ENCODE results near the gene CPNE1. TPM values are rescaled to one million over a fixed set of nuclear protein-coding genes. Genes with fewer than 3 reads are reported as not detected.
A peak's percentile ranks its signal among the peaks of the same experiment; 100 is the strongest.
"Not testable (repeated sequence)": the region's sequence is repeated elsewhere in the genome, so short reads cannot be mapped to it uniquely, and the experiment has no call there.

CPNE1 gene
- total RNA-seq, 2 donors from 2014 or later, result 39.2 to 60.4 TPM

DNA sequence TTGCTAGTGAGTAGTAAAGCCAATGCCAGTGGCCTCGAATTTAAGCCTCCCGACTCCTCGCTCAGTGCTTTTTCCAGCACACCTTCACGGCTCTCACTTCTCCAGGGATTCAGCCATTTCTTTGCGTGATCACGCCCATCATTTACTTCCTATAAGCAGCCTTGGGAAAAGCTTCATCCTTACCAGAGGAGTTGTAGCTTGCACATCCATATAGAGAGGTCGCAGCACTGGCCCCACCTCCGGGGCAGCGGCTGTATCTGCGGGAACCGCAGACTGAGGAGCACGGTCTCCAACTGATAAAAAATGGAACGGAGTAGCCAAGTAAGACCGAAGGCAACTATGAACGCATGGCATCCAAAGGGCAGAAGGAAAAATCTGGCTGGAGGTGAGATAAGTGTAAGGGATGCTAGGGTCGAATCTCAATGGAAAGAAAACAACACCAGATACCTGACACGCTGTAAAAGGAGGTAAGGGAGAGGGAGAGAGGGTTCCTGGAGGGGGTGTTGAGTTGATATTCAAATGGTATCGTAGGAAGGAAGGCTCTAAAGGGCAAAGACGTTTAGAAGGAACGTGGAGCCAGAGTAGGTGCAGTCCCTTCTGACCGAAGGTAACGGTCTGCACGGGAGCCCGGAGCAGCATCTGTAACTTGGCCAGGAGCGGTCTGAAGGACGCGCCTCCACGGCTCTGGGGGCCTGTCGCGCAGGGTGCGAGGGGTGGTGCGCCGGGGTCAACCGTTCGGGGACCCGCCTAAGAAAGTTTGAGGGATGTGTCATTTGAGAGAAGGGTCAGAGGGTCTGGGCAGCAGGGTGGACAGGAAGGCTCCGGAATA, 33.8 kb upstream of the CPNE1 start:
- TF ChIP-seq, protein P1, sequence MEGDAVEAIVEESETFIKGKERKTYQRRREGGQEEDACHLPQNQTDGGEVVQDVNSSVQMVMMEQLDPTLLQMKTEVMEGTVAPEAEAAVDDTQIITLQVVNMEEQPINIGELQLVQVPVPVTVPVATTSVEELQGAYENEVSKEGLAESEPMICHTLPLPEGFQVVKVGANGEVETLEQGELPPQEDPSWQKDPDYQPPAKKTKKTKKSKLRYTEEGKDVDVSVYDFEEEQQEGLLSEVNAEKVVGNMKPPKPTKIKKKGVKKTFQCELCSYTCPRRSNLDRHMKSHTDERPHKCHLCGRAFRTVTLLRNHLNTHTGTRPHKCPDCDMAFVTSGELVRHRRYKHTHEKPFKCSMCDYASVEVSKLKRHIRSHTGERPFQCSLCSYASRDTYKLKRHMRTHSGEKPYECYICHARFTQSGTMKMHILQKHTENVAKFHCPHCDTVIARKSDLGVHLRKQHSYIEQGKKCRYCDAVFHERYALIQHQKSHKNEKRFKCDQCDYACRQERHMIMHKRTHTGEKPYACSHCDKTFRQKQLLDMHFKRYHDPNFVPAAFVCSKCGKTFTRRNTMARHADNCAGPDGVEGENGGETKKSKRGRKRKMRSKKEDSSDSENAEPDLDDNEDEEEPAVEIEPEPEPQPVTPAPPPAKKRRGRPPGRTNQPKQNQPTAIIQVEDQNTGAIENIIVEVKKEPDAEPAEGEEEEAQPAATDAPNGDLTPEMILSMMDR (IDR thresholded peaks at IDR 0.05), result no peak
- Histone ChIP-seq H3K9me3 (no peaks in the 10 kb centered on the region), H3K36me3 (peaks cover 46% of the 10 kb centered on the region), H3K27me3 (no peaks in the 10 kb centered on the region), H3K4me3 (peak overlapping the region; percentile 84 to 90), H3K4me1 (peaks cover 0 to 26% of the 10 kb centered on the region in 2 donors), H3K27ac (peak overlapping the region; percentile 91 to 95)
- DNase-seq (ENCODE audit: low spot score), result peak; percentile 55

- Histone ChIP-seq H3K9me3 (no peaks in the 10 kb centered on the region), H3K27ac (peak overlapping the region in 1 of 2 donors; percentile 95), H3K4me3 (peak overlapping the region in 1 of 2 donors; percentile 90), H3K4me1 (peaks cover 0 to 26% of the 10 kb centered on the region in 2 donors), H3K27me3 (no peaks in the 10 kb centered on the region), H3K36me3 (peaks cover 42% of the 10 kb centered on the region)
- no peak for DNase-seq (ENCODE audit: low spot score)
- TF ChIP-seq, protein P1 (IDR thresholded peaks at IDR 0.05), result no peak
Measured at GRCh38 chr20:35697696-35698297, 33.1 kb upstream of the CPNE1 start.

- no peak overlapping the region for H3K27ac ChIP-seq
- peaks cover 37% of the 10 kb centered on the region for H3K36me3 ChIP-seq
- DNase-seq (ENCODE audit: low spot score), result no peak
- TF ChIP-seq, protein P1 (IDR thresholded peaks at IDR 0.05), result no peak
- peaks cover 0 to 26% of the 10 kb centered on the region in 2 donors for H3K4me1 ChIP-seq
- no peaks in the 10 kb centered on the region for H3K9me3 ChIP-seq
- H3K27me3 ChIP-seq, result no peaks in the 10 kb centered on the region
- no peak overlapping the region for H3K4me3 ChIP-seq
Measured at GRCh38 chr20:35695978-35696377, 31.3 kb upstream of the CPNE1 start.

DNA sequence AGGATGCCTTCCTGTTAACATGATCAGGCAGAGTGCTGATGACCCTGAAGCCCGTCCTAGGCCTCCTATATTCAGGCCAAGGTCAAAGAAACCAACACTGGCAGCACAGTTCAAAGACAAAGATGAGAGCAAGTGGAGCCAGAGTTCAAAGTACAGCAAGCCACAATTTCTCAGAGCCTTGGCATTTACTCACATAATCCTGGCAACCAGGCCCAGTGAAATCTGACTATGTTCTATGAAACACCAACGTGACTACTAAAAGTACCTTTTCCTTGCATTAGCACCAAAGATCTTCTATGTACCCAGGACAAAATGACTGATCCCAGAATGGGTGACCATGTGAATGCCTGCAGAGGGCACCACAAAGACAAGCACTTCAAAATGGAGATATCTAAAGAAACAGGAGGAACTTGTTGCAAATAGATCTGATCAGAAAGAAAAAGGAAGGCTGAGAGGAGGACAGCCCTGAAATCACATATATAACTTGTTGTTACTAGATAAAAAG, 30.6 kb upstream of the CPNE1 start:
- TF ChIP-seq, protein P1 (IDR thresholded peaks at IDR 0.05), result no peak
- H3K27ac ChIP-seq, result no peak overlapping the region
- DNase-seq (ENCODE audit: low spot score), result no peak
- peaks cover 42% of the 10 kb centered on the region for H3K36me3 ChIP-seq
- no peaks in the 10 kb centered on the region for H3K9me3 ChIP-seq
- H3K4me3 ChIP-seq, result no peak overlapping the region
- H3K4me1 ChIP-seq, result peaks cover 0 to 22% of the 10 kb centered on the region in 2 donors
- no peaks in the 10 kb centered on the region for H3K27me3 ChIP-seq

- H3K9me3 ChIP-seq, result no peaks in the 10 kb centered on the region
- TF ChIP-seq, protein P1 (IDR thresholded peaks at IDR 0.05), result no peak
- no peak overlapping the region for H3K4me3 ChIP-seq
- DNase-seq (ENCODE audit: low spot score), result no peak
- H3K27me3 ChIP-seq, result no peaks in the 10 kb centered on the region
- peaks cover 57% of the 10 kb centered on the region for H3K36me3 ChIP-seq
- no peaks in the 10 kb centered on the region for H3K4me1 ChIP-seq
- no peak overlapping the region for H3K27ac ChIP-seq
Measured at GRCh38 chr20:35690265-35690664, 25.6 kb upstream of the CPNE1 start.

- H3K27ac ChIP-seq, H3K9me3 ChIP-seq, H3K4me1 ChIP-seq, H3K27me3 ChIP-seq, H3K4me3 ChIP-seq: not testable (repeated sequence)
- H3K36me3 ChIP-seq, result peaks cover 38% of the 10 kb centered on the region
- DNase-seq (ENCODE audit: low spot score), result peak; percentile 40
Measured at GRCh38 chr20:35686872-35687271, 22.2 kb upstream of the CPNE1 start.

DNA sequence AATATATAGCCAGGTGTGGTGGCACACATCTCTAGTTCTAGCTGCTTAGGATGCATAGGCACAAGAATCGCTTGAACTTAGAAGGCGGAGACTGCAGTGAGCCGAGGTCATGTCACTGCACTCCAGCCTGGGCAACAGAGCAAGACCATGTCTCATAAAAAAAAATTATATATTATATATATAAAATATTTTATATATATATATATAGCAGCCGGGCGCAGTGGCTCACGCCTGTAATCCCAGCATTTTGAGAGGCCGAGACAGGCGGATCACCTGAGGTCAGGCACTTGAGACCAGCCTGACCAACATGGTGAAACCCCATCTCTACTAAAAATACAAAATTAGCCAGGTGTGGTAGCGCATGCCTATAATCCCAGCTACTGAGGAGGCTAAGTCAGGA, 20.7 kb upstream of the CPNE1 start:
- peak; percentile 53 for DNase-seq (ENCODE audit: low spot score)
- not testable (repeated sequence) for H3K4me1 ChIP-seq, H3K9me3 ChIP-seq, H3K27me3 ChIP-seq, H3K4me3 ChIP-seq, H3K27ac ChIP-seq
- H3K36me3 ChIP-seq, result peaks cover 27% of the 10 kb centered on the region

Measured in right atrium auricular region (tissue), 2 donors.